ENCODE results near the gene GRPEL2. TPM values are rescaled to one million over a fixed set of nuclear protein-coding genes. Genes with fewer than 3 reads are reported as not detected.
A peak's percentile ranks its signal among the peaks of the same experiment; 100 is the strongest.

Gene GRPEL2
- total RNA-seq, 2 experiments from 2014 or later = 32.9 to 37.2 TPM

- POLR2A ChIA-PET = interaction anchor here (0.7 to 6.9 kb wide), 8 partner anchors 8 to 605 kb away, joined by 3 to 140 read pairs (median 6); partner anchors contain the start of genes CSNK1A1 and GRPEL2
- DNase-seq = peak; percentile 50
- peaks cover 63% of the 10 kb centered on the region for H3K4me1 Mint-ChIP-seq (ENCODE audit: low read depth)
- H3K4me3 Mint-ChIP-seq = peak overlapping the region; percentile 90
- no peaks in the 10 kb centered on the region for H3K9me3 Mint-ChIP-seq
- intact Hi-C loops (cut with micrococcal nuclease) = loop anchor here (5.0 kb wide), 1 partner anchor 1399 kb away; the partner anchor contains the start of gene DCTN4
- CTCF ChIA-PET = interaction anchor here (0.7 to 10.5 kb wide), 6 partner anchors 11 to 260 kb away, joined by 3 to 139 read pairs (median 12); partner anchors contain the start of genes CSNK1A1 and GRPEL2
- peak overlapping the region; percentile 89 for H3K27ac Mint-ChIP-seq
- no peaks in the 10 kb centered on the region for H3K27me3 Mint-ChIP-seq
- H3K36me3 Mint-ChIP-seq = peaks cover 33% of the 10 kb centered on the region
Observed at GRCh38 chr5:149358294-149358651, 13.0 kb downstream of the GRPEL2 start.

- ChIA-PET CTCF (interaction anchor here (1.7 to 10.5 kb wide), 3 partner anchors 10 to 42 kb away, joined by 7 to 139 read pairs (median 43); partner anchors contain the start of gene GRPEL2), POLR2A (interaction anchor here (1.3 to 6.9 kb wide), 3 partner anchors 12 to 192 kb away, joined by 3 to 140 read pairs (median 10); partner anchors contain the start of genes CSNK1A1 and GRPEL2)
- Mint-ChIP-seq H3K4me1 (ENCODE audit: low read depth) (peaks cover 58% of the 10 kb centered on the region), H3K27me3 (no peaks in the 10 kb centered on the region), H3K4me3 (peak overlapping the region; percentile 90), H3K9me3 (no peaks in the 10 kb centered on the region), H3K27ac (peak overlapping the region; percentile 89), H3K36me3 (peaks cover 29% of the 10 kb centered on the region)
- intact Hi-C loops (cut with micrococcal nuclease) = loop anchor here (5.0 kb wide), 1 partner anchor 1398 kb away; the partner anchor contains the start of gene DCTN4
- DNase-seq = no peak
Observed at GRCh38 chr5:149358868-149359495, 13.7 kb downstream of the GRPEL2 start.

GRCh38 chr5:149360272-149360671, 15.0 kb downstream of the GRPEL2 start:
- H3K4me1 Mint-ChIP-seq (ENCODE audit: low read depth) = peaks cover 47% of the 10 kb centered on the region
- peaks cover 20% of the 10 kb centered on the region for H3K36me3 Mint-ChIP-seq
- POLR2A ChIA-PET = interaction anchor here (1.1 kb wide), 1 partner anchor 15 kb away, joined by 4 read pairs; the partner anchor contains the start of gene GRPEL2
- no peak for DNase-seq
- H3K27ac Mint-ChIP-seq = peak overlapping the region; percentile 64
- CTCF ChIA-PET = interaction anchor here (0.9 to 10.5 kb wide), 4 partner anchors 9 to 219 kb away, joined by 3 to 139 read pairs (median 3); partner anchors contain the start of genes ABLIM3 and GRPEL2
- H3K27me3 Mint-ChIP-seq = no peaks in the 10 kb centered on the region
- H3K4me3 Mint-ChIP-seq = no peak overlapping the region
- intact Hi-C loops (cut with micrococcal nuclease) = no loop called here
- H3K9me3 Mint-ChIP-seq = no peaks in the 10 kb centered on the region

- peaks cover 12% of the 10 kb centered on the region for H3K36me3 Mint-ChIP-seq
- H3K27me3 Mint-ChIP-seq = no peaks in the 10 kb centered on the region
- ChIA-PET POLR2A (no interaction called here), CTCF (no interaction called here)
- no peak overlapping the region for H3K27ac Mint-ChIP-seq
- peaks cover 26% of the 10 kb centered on the region for H3K4me1 Mint-ChIP-seq (ENCODE audit: low read depth)
- H3K4me3 Mint-ChIP-seq = no peak overlapping the region
- no peak for DNase-seq
- H3K9me3 Mint-ChIP-seq = no peaks in the 10 kb centered on the region
- intact Hi-C loops (cut with micrococcal nuclease) = no loop called here
Observed at GRCh38 chr5:149362541-149362940, 17.2 kb downstream of the GRPEL2 start.

- DNase-seq = no peak
- CTCF ChIA-PET = interaction anchor here (0.7 to 1.2 kb wide), 2 partner anchors 15 to 46 kb away, joined by 3 read pairs; no protein-coding TSS in a partner anchor
- no peaks in the 10 kb centered on the region for H3K9me3 Mint-ChIP-seq
- POLR2A ChIA-PET = no interaction called here
- peaks cover 17% of the 10 kb centered on the region for H3K36me3 Mint-ChIP-seq
- no peak overlapping the region for H3K27ac Mint-ChIP-seq
- H3K4me3 Mint-ChIP-seq = no peak overlapping the region
- peaks cover 28% of the 10 kb centered on the region for H3K4me1 Mint-ChIP-seq (ENCODE audit: low read depth)
- H3K27me3 Mint-ChIP-seq = no peaks in the 10 kb centered on the region
- intact Hi-C loops (cut with micrococcal nuclease) = no loop called here
Observed at GRCh38 chr5:149363358-149363757, 18.1 kb downstream of the GRPEL2 start.

- H3K36me3 Mint-ChIP-seq = peaks cover 15% of the 10 kb centered on the region
- intact Hi-C loops (cut with micrococcal nuclease) = no loop called here
- no peak for DNase-seq
- ChIA-PET POLR2A (no interaction called here), CTCF (interaction anchor here (1.2 to 10.0 kb wide), 2 partner anchors 7 to 47 kb away, joined by 3 to 139 read pairs; partner anchors contain the start of gene PCYOX1L)
- H3K27me3 Mint-ChIP-seq = no peaks in the 10 kb centered on the region
- no peak overlapping the region for H3K27ac Mint-ChIP-seq
- peaks cover 22% of the 10 kb centered on the region for H3K4me1 Mint-ChIP-seq (ENCODE audit: low read depth)
- H3K9me3 Mint-ChIP-seq = no peaks in the 10 kb centered on the region
- H3K4me3 Mint-ChIP-seq = no peak overlapping the region
Observed at GRCh38 chr5:149363936-149364335, 18.6 kb downstream of the GRPEL2 start.

GRCh38 chr5:149364719-149365118, 19.4 kb downstream of the GRPEL2 start:
- ChIA-PET POLR2A (interaction anchor here (2.4 kb wide), 1 partner anchor 9 kb away, joined by 6 read pairs; no protein-coding TSS in a partner anchor), CTCF (interaction anchor here (0.8 to 10.0 kb wide), 5 partner anchors 8 to 163 kb away, joined by 3 to 289 read pairs (median 4); partner anchors contain the start of gene PCYOX1L)
- Mint-ChIP-seq H3K27me3 (no peaks in the 10 kb centered on the region), H3K9me3 (no peaks in the 10 kb centered on the region), H3K27ac (no peak overlapping the region), H3K4me3 (no peak overlapping the region), H3K4me1 (ENCODE audit: low read depth) (peaks cover 15% of the 10 kb centered on the region), H3K36me3 (peaks cover 11% of the 10 kb centered on the region)
- no peak for DNase-seq
- intact Hi-C loops (cut with micrococcal nuclease) = loop anchor here (5.0 kb wide), 1 partner anchor 198 kb away; no protein-coding TSS in a partner anchor

GRCh38 chr5:149365418-149365817, 20.1 kb downstream of the GRPEL2 start:
- Mint-ChIP-seq H3K4me1 (ENCODE audit: low read depth) (peaks cover 8% of the 10 kb centered on the region), H3K36me3 (peaks cover 11% of the 10 kb centered on the region), H3K9me3 (no peaks in the 10 kb centered on the region), H3K27ac (no peak overlapping the region), H3K4me3 (no peak overlapping the region), H3K27me3 (no peaks in the 10 kb centered on the region)
- ChIA-PET POLR2A (interaction anchor here (2.4 kb wide), 1 partner anchor 10 kb away, joined by 6 read pairs; no protein-coding TSS in a partner anchor), CTCF (interaction anchor here (1.8 to 10.0 kb wide), 5 partner anchors 8 to 69 kb away, joined by 4 to 289 read pairs (median 44); partner anchors contain the start of genes GRPEL2 and PCYOX1L)
- DNase-seq = no peak
- intact Hi-C loops (cut with micrococcal nuclease) = loop anchor here (5.0 kb wide), 1 partner anchor 197 kb away; no protein-coding TSS in a partner anchor

GRCh38 chr5:149366169-149366729, 20.9 kb downstream of the GRPEL2 start:
- ChIA-PET POLR2A (interaction anchor here (1.0 to 2.4 kb wide), 2 partner anchors 8 to 11 kb away, joined by 3 to 6 read pairs; partner anchors contain the start of gene PCYOX1L), CTCF (interaction anchor here (0.9 to 10.0 kb wide), 10 partner anchors 9 to 211 kb away, joined by 3 to 289 read pairs (median 6); partner anchors contain the start of genes GRPEL2 and PCYOX1L)
- no peak for DNase-seq
- intact Hi-C loops (cut with micrococcal nuclease) = loop anchor here (5.0 kb wide), 1 partner anchor 196 kb away; no protein-coding TSS in a partner anchor
- no peaks in the 10 kb centered on the region for H3K27me3 Mint-ChIP-seq
- no peak overlapping the region for H3K27ac Mint-ChIP-seq
- H3K36me3 Mint-ChIP-seq = peaks cover 11% of the 10 kb centered on the region
- H3K4me1 Mint-ChIP-seq (ENCODE audit: low read depth) = peaks cover 2% of the 10 kb centered on the region
- H3K9me3 Mint-ChIP-seq = no peaks in the 10 kb centered on the region
- no peak overlapping the region for H3K4me3 Mint-ChIP-seq

GRCh38 chr5:149367249-149367971, 22.1 kb downstream of the GRPEL2 start:
- POLR2A ChIA-PET = interaction anchor here (0.5 to 2.4 kb wide), 5 partner anchors 10 to 75 kb away, joined by 3 to 6 read pairs (median 4); partner anchors contain the start of gene PCYOX1L
- Mint-ChIP-seq H3K27me3 (no peaks in the 10 kb centered on the region), H3K36me3 (peaks cover 11% of the 10 kb centered on the region), H3K4me1 (ENCODE audit: low read depth) (peaks cover 2% of the 10 kb centered on the region), H3K4me3 (no peak overlapping the region), H3K9me3 (no peaks in the 10 kb centered on the region), H3K27ac (no peak overlapping the region)
- intact Hi-C loops (cut with micrococcal nuclease) = loop anchor here (1.0 to 5.0 kb wide), 2 partner anchors 50 to 195 kb away; no protein-coding TSS in a partner anchor
- peak; percentile 64 for DNase-seq
- CTCF ChIA-PET = interaction anchor here (0.5 to 10.0 kb wide), 27 partner anchors 9 to 210 kb away, joined by 3 to 289 read pairs (median 5); partner anchors contain the start of genes GRPEL2 and PCYOX1L

All from activated CD4-positive, alpha-beta memory T cell treated with anti-CD3 and anti-CD28 coated beads for 36 hours (primary cell).